ENCODE measurements around the gene HBS1L. TPM values are rescaled to one million over a fixed set of nuclear protein-coding genes. Genes with fewer than 3 reads are reported as not detected.

The HBS1L gene
- polyA plus RNA-seq, 1 donor from 2014 or later: 103 TPM

DNA sequence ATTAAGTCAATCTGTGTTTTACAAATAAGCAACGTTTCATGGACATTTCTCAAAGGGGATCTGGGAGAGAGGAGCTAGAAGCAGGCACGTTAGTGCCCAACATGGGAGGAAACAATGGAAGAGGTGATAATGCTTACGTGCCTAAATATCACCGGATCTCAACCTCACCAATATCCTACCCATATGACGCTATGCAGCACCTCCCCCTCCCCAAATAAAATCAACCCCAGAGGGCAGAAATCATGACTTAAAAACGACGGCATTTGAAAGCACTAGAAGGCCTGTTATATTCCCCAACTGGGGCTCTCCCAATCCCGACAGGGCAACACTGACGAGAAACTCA, 425 bp downstream of the HBS1L start:
- peak overlapping the region; percentile 92 for H3K4me2 ChIP-seq (ENCODE audit: low read length)
- peaks cover under 1% of the 10 kb centered on the region for H3K36me3 ChIP-seq (ENCODE audit: insufficient read depth, low read length)
- no peaks in the 10 kb centered on the region for H4K20me1 ChIP-seq (ENCODE audit: insufficient read depth)
- no peaks in the 10 kb centered on the region for H3F3A ChIP-seq (ENCODE audit: insufficient read depth, low read length, poor library complexity, severe bottlenecking)
- TF ChIP-seq RAD21 (conservative IDR thresholded peaks at IDR 0.05): no peak
- TF ChIP-seq, protein P1, sequence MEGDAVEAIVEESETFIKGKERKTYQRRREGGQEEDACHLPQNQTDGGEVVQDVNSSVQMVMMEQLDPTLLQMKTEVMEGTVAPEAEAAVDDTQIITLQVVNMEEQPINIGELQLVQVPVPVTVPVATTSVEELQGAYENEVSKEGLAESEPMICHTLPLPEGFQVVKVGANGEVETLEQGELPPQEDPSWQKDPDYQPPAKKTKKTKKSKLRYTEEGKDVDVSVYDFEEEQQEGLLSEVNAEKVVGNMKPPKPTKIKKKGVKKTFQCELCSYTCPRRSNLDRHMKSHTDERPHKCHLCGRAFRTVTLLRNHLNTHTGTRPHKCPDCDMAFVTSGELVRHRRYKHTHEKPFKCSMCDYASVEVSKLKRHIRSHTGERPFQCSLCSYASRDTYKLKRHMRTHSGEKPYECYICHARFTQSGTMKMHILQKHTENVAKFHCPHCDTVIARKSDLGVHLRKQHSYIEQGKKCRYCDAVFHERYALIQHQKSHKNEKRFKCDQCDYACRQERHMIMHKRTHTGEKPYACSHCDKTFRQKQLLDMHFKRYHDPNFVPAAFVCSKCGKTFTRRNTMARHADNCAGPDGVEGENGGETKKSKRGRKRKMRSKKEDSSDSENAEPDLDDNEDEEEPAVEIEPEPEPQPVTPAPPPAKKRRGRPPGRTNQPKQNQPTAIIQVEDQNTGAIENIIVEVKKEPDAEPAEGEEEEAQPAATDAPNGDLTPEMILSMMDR (IDR thresholded peaks at IDR 0.05; ENCODE audit: poor library complexity, severe bottlenecking): no peak
- TF ChIP-seq MXI1 (conservative IDR thresholded peaks at IDR 0.05; ENCODE audit: poor library complexity, severe bottlenecking): no peak
- TF ChIP-seq SMC3 (conservative IDR thresholded peaks at IDR 0.05; ENCODE audit: poor library complexity): no peak
- TF ChIP-seq, protein P2, sequence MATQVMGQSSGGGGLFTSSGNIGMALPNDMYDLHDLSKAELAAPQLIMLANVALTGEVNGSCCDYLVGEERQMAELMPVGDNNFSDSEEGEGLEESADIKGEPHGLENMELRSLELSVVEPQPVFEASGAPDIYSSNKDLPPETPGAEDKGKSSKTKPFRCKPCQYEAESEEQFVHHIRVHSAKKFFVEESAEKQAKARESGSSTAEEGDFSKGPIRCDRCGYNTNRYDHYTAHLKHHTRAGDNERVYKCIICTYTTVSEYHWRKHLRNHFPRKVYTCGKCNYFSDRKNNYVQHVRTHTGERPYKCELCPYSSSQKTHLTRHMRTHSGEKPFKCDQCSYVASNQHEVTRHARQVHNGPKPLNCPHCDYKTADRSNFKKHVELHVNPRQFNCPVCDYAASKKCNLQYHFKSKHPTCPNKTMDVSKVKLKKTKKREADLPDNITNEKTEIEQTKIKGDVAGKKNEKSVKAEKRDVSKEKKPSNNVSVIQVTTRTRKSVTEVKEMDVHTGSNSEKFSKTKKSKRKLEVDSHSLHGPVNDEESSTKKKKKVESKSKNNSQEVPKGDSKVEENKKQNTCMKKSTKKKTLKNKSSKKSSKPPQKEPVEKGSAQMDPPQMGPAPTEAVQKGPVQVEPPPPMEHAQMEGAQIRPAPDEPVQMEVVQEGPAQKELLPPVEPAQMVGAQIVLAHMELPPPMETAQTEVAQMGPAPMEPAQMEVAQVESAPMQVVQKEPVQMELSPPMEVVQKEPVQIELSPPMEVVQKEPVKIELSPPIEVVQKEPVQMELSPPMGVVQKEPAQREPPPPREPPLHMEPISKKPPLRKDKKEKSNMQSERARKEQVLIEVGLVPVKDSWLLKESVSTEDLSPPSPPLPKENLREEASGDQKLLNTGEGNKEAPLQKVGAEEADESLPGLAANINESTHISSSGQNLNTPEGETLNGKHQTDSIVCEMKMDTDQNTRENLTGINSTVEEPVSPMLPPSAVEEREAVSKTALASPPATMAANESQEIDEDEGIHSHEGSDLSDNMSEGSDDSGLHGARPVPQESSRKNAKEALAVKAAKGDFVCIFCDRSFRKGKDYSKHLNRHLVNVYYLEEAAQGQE (IDR thresholded peaks at IDR 0.05; ENCODE audit: borderline replicate concordance): no peak
- no peak for TF ChIP-seq POLR2AphosphoS5 (IDR thresholded peaks at IDR 0.05)
- TF ChIP-seq TAF1 (IDR thresholded peaks at IDR 0.05; ENCODE audit: low read depth): no peak
- TF ChIP-seq EZH2 (IDR thresholded peaks at IDR 0.05; ENCODE audit: borderline replicate concordance, insufficient read depth, low read length, poor library complexity, severe bottlenecking): no peak
- TF ChIP-seq EP300 (conservative IDR thresholded peaks at IDR 0.05; ENCODE audit: poor library complexity, severe bottlenecking): no peak
- H3K79me2 ChIP-seq (replicated peaks; ENCODE audit: insufficient read depth, low read length): peaks cover 48% of the 10 kb centered on the region
- no peaks in the 10 kb centered on the region for H3K27me3 ChIP-seq (ENCODE audit: insufficient read depth, low read depth, low read length)
- peak overlapping the region; percentile 82 for H3K27ac ChIP-seq (ENCODE audit: low read length)
- H3K4me3 ChIP-seq (ENCODE audit: low read length): peak overlapping the region; percentile 84
- no peaks in the 10 kb centered on the region for H3K9me3 ChIP-seq (ENCODE audit: low read length)
- peak overlapping the region; percentile 86 for H2AFZ ChIP-seq (ENCODE audit: low read depth, low read length)
- peak overlapping the region; percentile 89 for H3K9ac ChIP-seq (ENCODE audit: low read length)
- H3K9me2 ChIP-seq (ENCODE audit: insufficient read depth, low read length): no peaks in the 10 kb centered on the region

DNA sequence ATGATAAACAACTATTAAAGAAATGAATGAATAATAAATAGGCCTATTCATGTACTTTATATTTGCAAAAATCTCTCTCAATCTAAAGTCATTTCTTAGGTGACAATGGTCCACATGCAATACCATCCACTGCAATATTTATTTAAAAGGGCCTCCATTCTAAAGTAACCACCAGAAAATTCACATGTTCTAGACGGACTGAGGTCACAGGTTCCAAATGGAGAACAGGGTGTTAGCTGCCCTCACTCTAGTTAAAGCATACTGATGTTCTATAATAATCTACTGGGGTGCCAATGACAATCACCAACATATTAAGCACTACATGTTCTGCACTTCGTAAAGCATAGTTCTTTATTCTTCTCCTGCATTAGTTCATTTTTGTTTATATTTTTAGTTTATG, 1.2 kb downstream of the HBS1L start:
- H3K9ac ChIP-seq (ENCODE audit: low read length): peak overlapping the region; percentile 89

More for the DNA sequence above, 1.2 kb downstream of the HBS1L start:
- H3K9me3 ChIP-seq (ENCODE audit: low read length): no peaks in the 10 kb centered on the region
- H3F3A ChIP-seq (ENCODE audit: insufficient read depth, low read length, poor library complexity, severe bottlenecking): no peaks in the 10 kb centered on the region
- H4K20me1 ChIP-seq (ENCODE audit: insufficient read depth): no peaks in the 10 kb centered on the region
- H3K27ac ChIP-seq (ENCODE audit: low read length): no peak overlapping the region
- TF ChIP-seq, protein P1 (IDR thresholded peaks at IDR 0.05; ENCODE audit: poor library complexity, severe bottlenecking): no peak
- TF ChIP-seq MXI1 (conservative IDR thresholded peaks at IDR 0.05; ENCODE audit: poor library complexity, severe bottlenecking) (no peak), SMC3 (conservative IDR thresholded peaks at IDR 0.05; ENCODE audit: poor library complexity) (no peak), POLR2AphosphoS5 (IDR thresholded peaks at IDR 0.05) (no peak), EZH2 (IDR thresholded peaks at IDR 0.05; ENCODE audit: borderline replicate concordance, insufficient read depth, low read length, poor library complexity, severe bottlenecking) (no peak), EP300 (conservative IDR thresholded peaks at IDR 0.05; ENCODE audit: poor library complexity, severe bottlenecking) (no peak), TAF1 (IDR thresholded peaks at IDR 0.05; ENCODE audit: low read depth) (no peak), RAD21 (conservative IDR thresholded peaks at IDR 0.05) (no peak)
- TF ChIP-seq, protein P2 (IDR thresholded peaks at IDR 0.05; ENCODE audit: borderline replicate concordance): no peak
- no peaks in the 10 kb centered on the region for H3K27me3 ChIP-seq (ENCODE audit: insufficient read depth, low read depth, low read length)
- peak overlapping the region; percentile 92 for H3K4me2 ChIP-seq (ENCODE audit: low read length)
- peak overlapping the region; percentile 86 for H2AFZ ChIP-seq (ENCODE audit: low read depth, low read length)
- H3K79me2 ChIP-seq (replicated peaks; ENCODE audit: insufficient read depth, low read length): peaks cover 48% of the 10 kb centered on the region
- no peaks in the 10 kb centered on the region for H3K9me2 ChIP-seq (ENCODE audit: insufficient read depth, low read length)
- H3K36me3 ChIP-seq (ENCODE audit: insufficient read depth, low read length): peaks cover 4% of the 10 kb centered on the region
- H3K4me3 ChIP-seq (ENCODE audit: low read length): peak overlapping the region; percentile 84
